ENCODE measurements around the gene FIG4.

DNA sequence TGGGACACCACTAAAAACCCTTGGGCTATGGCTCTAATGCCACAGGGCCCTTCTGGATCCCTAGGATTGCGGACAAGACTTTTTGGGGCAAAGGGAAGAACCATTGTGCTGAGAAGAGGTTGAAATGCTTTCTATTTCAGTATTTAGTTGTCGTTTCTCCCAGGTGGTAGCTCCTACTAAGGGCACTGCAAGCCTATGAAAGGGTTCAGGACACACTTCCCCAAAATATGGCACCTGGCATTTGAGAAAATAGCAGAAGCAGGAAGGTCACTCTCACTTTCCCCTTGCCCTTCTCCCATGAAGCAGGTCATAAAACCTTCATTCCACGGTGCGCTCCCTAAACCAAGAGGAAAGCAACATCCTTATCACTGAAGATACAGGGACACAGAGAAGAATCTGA lies 161.6 kb downstream of the FIG4 start:
- TF ChIP-seq POLR2A (IDR thresholded peaks at IDR 0.05; ENCODE audit: low read depth, low read length) (no peak), TAF1 (IDR thresholded peaks at IDR 0.05; ENCODE audit: borderline replicate concordance, low read depth, low read length) (no peak), POLR2AphosphoS5 (IDR thresholded peaks at IDR 0.05; ENCODE audit: low read depth, low read length) (no peak)

Data from GM12892 (cell line).